ENCODE results near the gene L3MBTL1.
"Not testable (repeated sequence)": the region's sequence is repeated elsewhere in the genome, so short reads cannot be mapped to it uniquely, and the experiment has no call there.

The L3MBTL1 gene

DNA sequence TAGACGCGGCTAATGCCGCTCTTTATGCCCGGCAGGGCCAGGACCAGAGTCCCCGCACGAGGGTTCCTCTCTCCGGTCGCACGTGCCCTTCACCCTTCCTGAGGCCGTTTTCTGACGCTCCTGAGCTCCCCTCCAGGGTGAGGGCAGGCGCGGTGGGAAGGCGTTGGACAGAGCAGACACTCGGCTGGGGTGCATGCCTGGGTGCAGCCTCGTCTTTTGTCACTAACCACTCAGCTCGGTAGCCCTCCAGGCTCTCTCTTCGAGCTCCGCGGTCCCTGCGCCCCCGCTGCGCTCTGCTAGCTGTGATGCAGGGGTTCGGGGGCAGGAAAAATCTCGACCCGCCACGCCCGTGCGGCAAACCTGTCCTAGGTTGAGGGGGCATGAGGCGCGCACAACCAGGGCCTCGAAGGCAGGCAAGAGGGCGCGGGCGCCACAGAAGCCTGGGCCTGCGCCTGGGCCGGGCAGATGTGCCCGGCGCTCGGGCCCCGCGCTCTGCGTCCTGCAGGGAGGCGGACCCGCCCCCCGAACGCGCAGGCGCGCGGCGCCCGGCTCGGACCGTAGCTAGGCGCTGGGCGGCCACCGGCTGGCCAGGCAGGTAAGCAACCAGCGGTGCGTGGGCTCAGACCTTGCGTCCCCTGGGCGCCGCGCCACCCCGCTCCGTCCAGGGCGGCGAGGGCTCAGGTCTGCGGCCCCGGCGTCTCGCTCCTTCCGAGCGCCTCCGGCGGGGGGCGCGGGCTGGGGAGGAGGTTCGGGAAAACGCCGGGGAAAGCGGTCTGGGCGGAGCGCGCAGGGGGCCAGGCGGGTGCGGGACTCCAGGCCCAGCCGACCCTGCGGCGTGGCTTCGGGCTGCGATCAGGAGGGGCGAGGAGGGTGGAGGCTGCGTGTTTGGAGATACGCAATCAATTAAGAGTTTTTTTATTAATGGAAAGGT lies at the start of gene L3MBTL1:
Gene L3MBTL1 (plus strand): TSS at position 548 of the 931 bp plus-strand sequence. CDS start 5,807 bp downstream, outside the sequence.
- DNase-seq (ENCODE audit: low read depth in 2 of 2): no peak

DNA sequence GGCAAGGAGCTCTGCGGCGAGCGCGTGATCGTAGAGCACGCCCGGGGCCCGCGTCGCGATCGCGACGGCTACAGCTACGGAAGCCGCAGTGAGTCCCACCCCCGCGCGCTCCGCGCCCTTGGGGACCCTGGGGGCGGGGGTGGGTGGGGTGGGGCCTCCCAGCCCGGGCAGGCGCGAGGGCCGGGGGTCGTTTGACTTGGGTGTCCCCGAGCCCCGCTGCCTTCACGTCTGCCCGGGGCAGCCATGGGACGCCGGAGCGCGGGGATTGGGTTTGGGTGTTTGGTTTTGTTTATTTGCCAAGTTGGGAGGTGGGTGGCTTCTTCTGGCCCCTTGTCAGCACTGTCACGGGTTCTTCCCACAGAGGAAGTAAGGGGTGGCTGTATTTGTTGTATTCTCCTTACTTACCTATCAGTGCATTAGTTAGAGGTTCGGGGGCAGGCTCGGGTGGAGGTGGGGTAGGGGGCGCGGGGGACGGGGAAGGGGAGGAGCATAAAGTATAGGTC lies 49.0 kb upstream of the L3MBTL1 start:
- DNase-seq (ENCODE audit: low read depth in 2 of 2): no peak

DNA sequence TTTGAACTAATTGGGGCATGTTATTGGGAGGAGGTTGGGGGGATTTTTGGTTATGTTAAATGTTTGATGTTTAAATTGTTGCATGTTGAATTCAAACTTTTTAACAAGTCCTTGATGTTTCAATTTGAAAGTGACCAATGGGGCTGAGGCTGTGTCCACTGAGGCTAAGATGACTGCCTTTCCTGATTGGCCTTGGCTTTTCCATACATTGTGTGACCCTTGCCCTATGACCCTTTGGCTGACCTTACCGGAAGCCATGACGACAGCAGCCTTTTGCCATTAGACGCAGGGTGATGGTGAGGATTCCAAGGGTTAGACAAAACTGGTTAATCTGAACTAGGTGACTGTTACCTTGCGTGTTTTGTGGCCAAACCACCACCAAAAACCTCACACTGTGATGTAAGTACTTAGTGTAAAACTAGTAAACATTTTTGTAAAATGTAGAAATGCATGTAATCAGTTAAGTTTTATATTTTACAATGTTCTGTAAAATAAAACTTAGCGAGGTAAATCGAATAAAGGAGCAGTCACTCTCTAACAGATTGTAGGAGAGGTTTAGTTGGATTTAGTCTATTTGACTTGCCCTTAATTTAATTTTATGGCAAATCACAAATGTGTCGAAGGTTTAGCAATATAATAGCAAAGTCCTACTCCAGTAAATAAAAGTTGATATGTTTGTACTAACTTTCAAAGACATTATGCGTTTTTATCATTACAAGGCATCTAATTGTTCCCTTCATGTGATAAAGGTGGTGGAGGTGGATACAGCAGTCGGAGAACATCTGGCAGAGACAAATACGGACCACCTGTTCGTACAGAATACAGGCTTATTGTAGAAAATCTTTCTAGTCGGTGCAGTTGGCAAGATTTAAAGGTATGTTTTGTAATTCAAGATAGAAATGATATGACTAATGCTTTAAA lies 48.2 kb upstream of the L3MBTL1 start:
- no peak for DNase-seq (ENCODE audit: low read depth in 2 of 2)

DNA sequence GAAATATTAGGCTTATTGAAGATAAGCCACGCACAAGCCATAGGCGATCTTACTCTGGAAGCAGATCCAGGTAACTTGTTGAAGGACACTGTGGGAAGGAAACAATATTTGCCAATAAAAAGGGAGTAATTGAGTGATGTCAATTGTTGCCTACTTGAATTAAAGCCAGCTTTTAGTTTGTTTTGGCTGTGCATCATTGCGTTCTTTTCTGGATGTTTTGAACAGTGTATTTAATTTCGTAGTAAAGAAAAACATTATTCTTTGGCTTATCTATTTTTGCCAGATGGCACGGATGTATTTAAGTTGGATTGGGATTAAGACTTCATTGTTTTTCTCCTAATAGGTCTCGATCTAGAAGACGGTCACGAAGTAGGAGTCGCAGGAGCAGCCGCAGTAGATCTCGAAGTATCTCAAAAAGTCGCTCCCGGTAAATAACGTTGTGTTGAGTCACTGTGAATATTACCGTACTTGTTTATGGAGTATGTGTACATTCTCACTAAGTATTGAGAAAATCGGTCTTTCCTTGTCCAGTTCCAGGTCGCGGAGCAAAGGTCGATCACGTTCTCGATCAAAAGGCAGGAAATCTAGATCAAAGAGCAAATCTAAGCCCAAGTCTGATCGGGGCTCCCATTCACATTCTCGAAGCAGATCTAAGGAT lies 47.2 kb upstream of the L3MBTL1 start:
- DNase-seq (ENCODE audit: low read depth in 2 of 2): no peak

DNA sequence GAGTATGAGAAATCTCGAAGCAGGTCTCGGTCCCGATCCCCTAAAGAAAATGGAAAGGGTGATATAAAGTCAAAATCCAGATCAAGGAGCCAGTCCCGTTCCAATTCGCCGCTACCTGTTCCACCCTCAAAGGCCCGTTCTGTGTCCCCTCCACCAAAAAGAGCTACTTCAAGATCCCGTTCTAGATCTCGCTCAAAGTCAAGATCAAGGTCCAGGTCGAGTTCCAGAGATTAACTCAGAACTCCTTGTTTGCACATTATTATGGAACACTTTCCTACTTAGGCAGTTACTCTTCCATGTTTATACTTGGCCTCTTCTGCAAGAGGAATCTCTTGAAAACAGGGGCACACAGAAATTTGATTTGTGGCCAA lies 46.7 kb upstream of the L3MBTL1 start:
- DNase-seq (ENCODE audit: low read depth in 2 of 2): no peak

DNA sequence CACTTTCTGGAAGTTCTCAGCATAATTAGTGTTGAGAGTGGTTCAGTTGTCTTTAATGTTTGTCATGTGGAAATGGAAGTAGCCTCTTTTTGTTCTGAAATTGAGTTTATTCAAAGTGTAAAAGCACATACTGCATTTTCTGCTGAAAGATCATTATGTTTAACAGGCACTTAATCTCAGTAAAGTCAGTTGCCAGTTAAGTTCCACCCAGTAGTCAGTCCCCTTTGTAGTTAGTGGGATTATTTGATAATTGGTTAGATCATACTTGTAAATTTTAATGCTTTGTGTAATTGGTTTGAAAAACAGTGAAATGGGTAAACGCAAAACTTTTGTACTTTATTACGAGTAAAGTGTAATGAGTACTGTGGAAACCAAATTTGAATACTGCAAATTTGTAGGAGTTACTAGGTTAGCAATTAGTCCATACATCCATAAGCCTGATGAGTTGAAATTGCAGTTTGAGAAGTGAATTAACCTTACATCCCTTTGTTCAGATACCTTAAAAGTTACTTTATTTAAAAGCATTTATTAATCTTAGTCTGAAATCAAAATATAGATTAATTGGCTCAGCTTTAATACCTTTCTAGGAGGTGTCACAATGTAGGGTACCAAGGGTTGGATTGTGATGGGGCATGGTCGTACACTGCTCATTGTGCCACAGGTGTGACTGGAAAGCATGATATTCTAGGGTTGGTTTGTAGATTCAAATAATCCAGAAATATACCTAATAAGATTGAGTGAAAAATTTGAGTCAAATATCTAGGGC lies 45.4 kb upstream of the L3MBTL1 start:
- DNase-seq (ENCODE audit: low read depth in 2 of 2): no peak

DNA sequence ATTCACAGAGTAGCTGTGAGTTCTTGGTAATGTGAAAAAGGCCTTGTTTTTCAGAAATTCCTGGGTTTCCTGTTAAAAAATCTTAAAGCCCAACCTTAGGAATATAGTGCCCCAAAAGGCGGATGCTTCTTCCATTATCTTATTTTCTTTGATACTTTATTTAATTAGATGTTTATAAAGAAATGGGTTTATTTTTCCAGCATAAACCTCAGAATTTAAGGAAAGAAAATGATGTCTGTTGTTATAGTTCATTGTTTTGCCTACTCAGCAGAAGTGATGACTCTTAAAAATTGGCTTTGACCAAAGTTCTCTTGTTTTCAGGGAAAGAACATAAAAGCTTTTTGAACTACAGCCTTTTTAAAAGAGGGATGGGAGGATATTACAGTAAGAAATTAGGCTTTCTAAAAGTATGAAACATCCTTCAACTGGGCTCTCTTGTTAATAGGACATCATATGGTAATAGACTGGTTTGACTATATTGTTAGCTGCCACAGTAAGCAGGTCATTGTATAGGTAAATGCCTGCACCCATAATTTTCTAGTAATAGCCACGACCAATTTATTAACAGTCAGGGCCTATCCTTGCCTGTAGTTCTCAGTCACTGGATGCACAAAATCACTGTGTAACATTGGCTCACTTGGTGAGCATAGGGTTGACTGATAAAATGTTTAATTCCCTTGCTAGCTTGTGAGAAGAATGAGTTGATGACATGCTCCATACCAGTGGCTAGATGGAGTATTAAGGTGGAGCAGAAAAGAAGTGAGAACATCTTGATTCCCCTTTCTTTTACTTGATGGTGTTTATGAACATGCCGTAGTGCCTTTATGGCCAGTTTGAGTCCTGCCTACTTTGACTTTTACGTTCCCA lies 44.6 kb upstream of the L3MBTL1 start:
- no peak for DNase-seq (ENCODE audit: low read depth in 2 of 2)

DNA sequence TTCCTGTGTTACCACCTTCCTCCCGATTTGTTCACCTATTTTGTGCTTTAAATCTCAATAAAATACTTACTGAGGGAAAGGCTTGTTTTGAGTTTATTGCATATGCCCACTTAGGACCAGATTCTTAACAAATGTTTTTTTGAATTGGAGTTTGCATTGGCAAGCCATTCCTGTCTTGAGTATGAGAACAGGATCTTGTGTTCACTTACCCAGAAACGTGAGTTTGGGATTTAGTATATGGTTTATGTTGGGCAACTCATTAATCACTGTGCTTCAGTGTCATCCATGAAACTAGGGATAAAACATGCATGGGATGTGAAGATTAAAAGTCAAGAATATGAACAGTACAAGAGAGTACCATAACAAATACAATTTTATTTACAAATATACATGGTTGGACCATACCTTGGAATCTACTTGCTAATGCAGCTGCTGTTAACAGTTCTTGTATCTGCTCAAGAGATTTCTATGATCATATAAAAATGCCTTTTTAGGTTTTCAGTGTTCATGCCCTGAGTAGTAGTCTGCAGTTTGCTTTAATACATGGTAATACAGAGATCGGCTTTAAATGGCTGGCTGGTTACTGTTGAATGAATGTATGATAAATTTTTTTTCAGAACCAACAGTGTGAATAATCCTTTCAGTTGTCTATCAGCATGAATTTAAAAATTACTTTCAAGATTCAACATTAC lies 43.8 kb upstream of the L3MBTL1 start:
- no peak for DNase-seq (ENCODE audit: low read depth in 2 of 2)

DNA sequence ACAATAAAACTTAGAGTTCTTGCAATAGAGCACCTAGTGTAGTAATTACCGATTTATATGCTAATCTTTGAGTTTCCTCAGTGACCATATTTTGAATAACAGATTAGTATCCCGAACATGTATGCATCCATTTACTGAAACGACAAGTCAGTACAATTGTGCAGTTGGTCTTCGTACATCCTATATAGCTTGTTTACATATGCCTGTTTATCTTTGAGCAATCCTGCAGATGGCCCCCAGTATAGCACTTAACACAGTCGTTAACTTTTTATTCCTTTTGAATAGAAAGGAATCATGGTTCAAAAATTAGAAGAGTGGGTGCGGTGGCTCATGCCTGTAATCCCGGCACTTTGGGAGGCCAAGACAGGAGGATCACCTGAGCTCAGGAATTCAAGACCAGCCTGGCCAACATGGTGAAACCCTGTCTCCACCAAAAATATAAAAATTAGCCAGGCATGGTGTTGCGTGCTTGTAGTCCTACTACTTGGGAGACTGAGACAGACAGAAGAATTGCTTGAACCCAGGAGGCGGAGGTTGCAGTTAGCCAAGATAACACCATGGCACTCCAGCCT lies 43.2 kb upstream of the L3MBTL1 start:
- DNase-seq (ENCODE audit: low read depth in 2 of 2): no peak

DNA sequence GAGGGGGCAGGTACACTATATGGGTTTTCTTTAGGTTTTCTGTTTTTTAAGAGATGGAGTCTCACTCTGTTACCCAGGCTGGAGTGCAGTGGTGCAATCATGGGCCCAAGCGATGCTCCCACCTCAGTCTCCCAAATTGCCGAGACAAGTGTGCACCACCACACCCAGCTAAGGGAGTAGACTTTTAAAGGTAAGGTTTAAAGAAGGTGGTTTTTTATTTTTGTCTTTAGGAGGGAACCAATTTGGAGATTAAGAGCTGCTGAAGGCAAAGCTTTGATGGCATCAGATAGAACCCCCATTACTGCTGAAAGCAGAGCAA lies 41.9 kb upstream of the L3MBTL1 start:
- no peak for DNase-seq (ENCODE audit: low read depth in 2 of 2)

DNA sequence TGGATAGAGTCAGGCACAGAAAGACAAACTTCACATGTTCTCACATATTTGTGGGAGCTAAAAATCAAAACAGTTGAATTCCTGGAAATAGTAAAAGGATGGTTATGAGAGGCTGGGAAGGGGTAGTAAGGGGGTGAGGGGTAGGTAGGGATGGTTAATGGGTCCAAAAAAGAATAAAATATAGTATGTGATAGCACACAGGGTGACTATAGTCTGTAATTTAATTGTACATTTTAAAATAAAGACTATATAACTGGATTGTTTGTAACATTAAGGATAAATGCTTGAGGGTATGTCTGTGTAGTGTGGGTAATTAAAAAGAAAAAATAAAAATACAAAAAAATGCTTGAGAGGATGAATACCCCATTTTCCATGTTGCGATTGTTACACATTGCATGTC lies 39.9 kb upstream of the L3MBTL1 start:
- DNase-seq (ENCODE audit: low read depth in 2 of 2): no peak

DNA sequence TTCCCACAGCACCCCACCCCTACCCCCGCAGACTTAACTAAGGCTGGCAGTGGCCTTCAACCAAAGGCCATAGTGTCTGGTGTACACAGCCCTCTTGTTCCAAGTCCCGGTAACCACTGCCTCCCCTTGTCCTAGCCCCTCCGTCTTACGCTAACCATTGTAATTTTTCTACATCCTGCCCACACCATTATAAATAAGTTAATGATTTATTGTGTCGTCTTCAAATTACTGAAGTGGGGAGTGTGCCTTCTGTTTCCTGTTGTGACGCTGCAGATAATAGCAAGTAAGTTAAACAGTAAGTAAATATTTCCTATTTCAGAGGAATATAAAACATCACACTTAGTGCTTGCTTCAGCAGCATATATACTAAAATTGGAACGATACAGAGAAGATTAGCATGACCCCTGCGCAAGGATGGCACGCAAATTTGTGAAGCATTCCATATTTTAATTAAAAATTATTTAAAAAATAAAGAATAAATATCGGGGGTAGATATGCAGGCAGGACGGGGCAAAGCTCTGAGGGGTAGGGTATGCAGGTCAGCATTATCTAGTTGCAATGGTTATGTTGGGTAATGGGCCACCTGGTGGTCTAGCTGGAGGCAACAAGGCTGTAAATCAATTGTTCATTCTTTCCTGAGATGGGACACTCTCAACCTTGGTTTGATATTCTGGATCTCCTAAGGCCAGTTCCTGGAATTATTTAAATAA lies 34.7 kb upstream of the L3MBTL1 start:
- no peak for DNase-seq (ENCODE audit: low read depth in 2 of 2)

DNA sequence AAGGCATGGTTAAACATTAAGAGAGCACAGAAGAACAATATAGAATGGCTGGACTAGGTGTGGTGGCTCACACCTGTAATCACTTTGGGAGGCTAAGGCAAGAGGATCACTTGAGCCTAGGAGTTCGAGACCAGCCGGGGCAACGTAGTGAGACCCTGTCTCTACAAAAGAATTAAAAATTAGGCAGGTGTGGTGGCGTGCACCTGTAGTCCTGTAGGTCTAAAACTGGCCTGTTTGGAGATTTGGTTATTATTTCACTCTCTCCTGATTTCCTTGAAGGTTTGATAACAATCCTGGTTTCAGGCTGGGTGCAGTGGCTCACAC lies 34.2 kb upstream of the L3MBTL1 start:
- DNase-seq (ENCODE audit: low read depth in 2 of 2): no peak

DNA sequence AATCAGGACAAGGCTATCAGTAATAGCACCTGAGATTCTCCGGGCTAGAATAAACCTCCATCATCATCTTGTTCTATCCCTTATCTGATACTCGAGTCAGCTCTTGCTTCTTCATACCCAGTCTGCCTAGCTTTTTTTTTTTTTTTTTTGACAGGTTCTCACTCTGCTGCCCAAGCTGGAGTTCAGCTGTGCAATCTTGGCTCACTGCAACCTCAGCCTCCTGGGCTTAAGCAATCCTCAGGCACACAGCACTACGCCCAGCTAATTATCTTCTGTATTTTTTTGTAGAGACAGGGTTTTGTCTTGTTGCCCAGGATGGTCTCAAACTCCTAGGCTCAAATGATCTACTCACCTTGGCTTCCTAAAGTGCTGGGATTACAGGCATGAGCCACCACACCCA lies 30.3 kb upstream of the L3MBTL1 start:
- no peak for DNase-seq (ENCODE audit: low read depth in 2 of 2)

DNA sequence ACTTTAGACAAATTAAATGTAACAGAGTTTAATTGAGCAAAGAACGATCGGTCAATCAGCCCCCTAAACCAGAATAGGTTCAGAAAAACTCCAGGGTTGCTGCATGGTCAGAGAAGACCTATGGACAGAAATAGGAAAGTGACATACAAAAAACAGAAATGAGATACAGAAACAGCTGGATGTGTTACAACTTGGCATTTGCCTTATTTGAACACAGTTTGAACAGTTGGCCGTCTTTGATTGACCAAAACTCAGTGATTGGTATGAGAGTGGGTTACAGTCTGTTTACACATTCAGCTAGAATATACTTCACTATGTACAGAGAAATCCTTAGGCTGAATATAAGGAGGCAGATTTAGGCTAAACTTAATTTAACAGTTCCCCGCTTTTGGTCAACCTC lies 29.9 kb upstream of the L3MBTL1 start:
- DNase-seq (ENCODE audit: low read depth in 2 of 2): no peak

DNA sequence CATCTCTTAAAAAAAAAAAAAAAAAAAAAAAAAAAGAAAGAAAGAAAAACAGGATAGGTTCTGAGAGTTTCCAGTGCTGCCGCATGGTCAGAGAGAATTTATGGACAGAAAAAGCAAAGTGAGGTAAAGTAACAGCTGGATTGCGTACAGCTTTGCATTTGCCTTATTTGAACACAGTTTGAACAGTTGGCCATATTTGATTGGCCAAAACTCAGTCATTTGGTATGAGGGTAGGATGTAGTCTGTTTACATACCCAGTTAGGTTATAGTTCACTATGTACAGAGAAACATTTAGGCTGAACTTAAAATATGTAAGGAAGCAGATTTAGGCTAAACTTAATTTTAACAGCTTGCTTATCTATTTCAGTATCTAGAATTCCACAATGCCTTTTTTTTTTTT lies 17.5 kb upstream of the L3MBTL1 start:
- DNase-seq (ENCODE audit: low read depth in 2 of 2): no peak

DNA sequence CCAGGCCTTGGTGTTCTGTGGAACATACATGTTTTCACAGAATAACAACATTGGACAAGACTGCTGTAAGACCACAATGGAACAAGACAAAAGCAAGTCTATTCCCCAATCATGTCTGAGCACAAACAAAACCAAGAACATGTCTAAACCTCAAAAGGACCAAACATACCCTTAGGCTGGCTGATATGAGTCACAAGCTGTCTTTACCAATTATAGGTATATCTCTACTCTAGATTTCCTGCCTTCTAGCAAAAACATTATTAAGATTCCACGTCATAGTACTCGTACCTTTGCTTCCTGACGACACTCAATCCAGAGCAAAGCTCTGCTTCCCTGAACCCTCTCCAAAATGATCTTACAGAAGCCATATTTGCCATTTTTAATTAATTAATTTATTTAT lies 15.4 kb upstream of the L3MBTL1 start:
- no peak for DNase-seq (ENCODE audit: low read depth in 2 of 2)

DNA sequence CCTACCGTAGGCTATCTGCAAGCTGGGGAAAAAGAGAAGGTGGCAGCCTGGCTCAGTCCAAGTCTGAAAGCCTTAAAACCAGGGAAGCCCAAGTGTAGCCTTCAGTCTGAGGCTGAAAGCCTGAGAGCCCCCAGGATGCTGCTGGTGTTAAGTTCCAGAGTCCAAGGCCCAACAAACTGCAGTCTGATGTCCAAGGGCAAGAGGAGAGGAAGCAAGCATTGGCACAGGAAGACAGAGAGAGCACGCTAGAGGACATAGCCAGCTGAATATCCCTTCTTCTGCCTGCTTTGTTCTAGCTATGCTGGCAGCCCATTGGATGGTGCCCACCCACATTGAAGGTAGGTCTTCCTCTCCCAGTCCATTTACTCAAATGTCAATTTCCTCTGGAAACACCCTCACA lies 12.1 kb upstream of the L3MBTL1 start:
- no peak for DNase-seq (ENCODE audit: low read depth in 2 of 2)

DNA sequence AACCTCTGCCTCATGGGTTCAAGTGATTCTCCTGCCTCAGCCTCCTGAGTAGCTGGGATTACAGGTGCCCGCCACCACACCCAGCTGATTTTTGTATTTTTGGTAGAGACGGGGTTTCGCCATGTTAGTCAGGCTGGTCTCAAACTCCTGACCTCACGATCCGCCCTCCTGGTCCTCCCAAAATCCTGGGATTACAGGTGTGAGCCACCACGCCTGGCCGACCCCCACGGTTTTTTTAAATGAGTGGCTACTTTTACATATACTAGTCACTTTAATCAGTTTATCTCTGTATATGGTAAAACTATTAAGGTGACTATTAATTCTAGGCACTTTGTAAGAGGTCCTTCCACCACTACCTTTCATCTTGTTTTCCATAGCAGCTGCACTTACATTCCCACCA lies 5.5 kb upstream of the L3MBTL1 start:
- DNase-seq (ENCODE audit: low read depth in 2 of 2): not testable (repeated sequence)

Measured in stimulated activated CD8-positive, alpha-beta memory T cell treated with anti-CD3 and anti-CD28 coated beads, Interleukin-7, amount 100 ng/mL, for 4 hours (primary cell).